HEK293 (cell line): ENCODE results near the gene ACP7.

Experiments
- AEBP2 ChIP-seq: fragments of 450-650 bp; formaldehyde crosslinking; IDR thresholded peaks from 2 replicates; pipeline ENCODE4 v1.5.1; 2016; ENCODE audit warnings: missing biosample characterization, missing genetic modification characterization, borderline replicate concordance
- BCL11B ChIP-seq: fragments of 450-650 bp; formaldehyde crosslinking; IDR thresholded peaks from 2 replicates; pipeline ENCODE4 v1.5.1; 2016; ENCODE audit warnings: low read depth, missing biosample characterization, missing genetic modification characterization
- HOXC10 ChIP-seq: sonication (generic); formaldehyde crosslinking; IDR thresholded peaks from 2 replicates; pipeline ENCODE4 v1.8.1; 2023; ENCODE audit warnings: mild to moderate bottlenecking, missing genetic modification reagents
- KLF10 ChIP-seq: fragments of 450-650 bp; IDR thresholded peaks from 2 replicates; pipeline ENCODE4 v1.5.1; 2018; ENCODE audit warnings: missing biosample characterization, mild to moderate bottlenecking, missing genetic modification characterization
- OSR2 ChIP-seq: fragments of 450-650 bp; formaldehyde crosslinking; IDR thresholded peaks from 2 replicates; pipeline ENCODE4 v1.5.1; 2016; ENCODE audit warnings: missing biosample characterization, missing genetic modification characterization
- PRDM10 ChIP-seq: fragments of 450-650 bp; formaldehyde crosslinking; IDR thresholded peaks from 2 replicates; pipeline ENCODE4 v1.5.1; 2016; ENCODE audit warnings: missing biosample characterization, missing genetic modification characterization
- RBAK ChIP-seq: fragments of 450-650 bp; formaldehyde crosslinking; IDR thresholded peaks from 2 replicates; pipeline ENCODE4 v1.5.1; 2016; ENCODE audit warnings: missing biosample characterization, missing genetic modification characterization
- SP7 ChIP-seq: fragments of 450-650 bp; formaldehyde crosslinking; IDR thresholded peaks from 2 replicates; pipeline ENCODE4 v1.5.1; 2016; ENCODE audit warnings: missing biosample characterization, missing genetic modification characterization
- ZBTB26 ChIP-seq: fragments of 450-650 bp; formaldehyde crosslinking; optimal IDR thresholded peaks from 2 replicates; pipeline ENCODE3; 2016; ENCODE audit warnings: missing biosample characterization, mild to moderate bottlenecking, missing genetic modification characterization
- ZBTB44 ChIP-seq: fragments of 450-650 bp; IDR thresholded peaks from 2 replicates; pipeline ENCODE4 v1.5.1; 2018; ENCODE audit warnings: missing biosample characterization, mild to moderate bottlenecking, missing genetic modification characterization
- ZBTB48 ChIP-seq: fragments of 450-650 bp; formaldehyde crosslinking; IDR thresholded peaks from 2 replicates; pipeline ENCODE4 v1.5.1; 2016; ENCODE audit warnings: missing biosample characterization, missing genetic modification characterization
- ZFP37 ChIP-seq: fragments of 450-650 bp; formaldehyde crosslinking; IDR thresholded peaks from 2 replicates; pipeline ENCODE4 v1.5.1; 2016; ENCODE audit warnings: missing biosample characterization, missing genetic modification characterization
- ZFP41 ChIP-seq: fragments of 450-650 bp; formaldehyde crosslinking; IDR thresholded peaks from 2 replicates; pipeline ENCODE4 v1.5.1; 2016; ENCODE audit warnings: missing biosample characterization, missing genetic modification characterization, borderline replicate concordance
- ZNF138 ChIP-seq: fragments of 450-650 bp; formaldehyde crosslinking; IDR thresholded peaks from 2 replicates; pipeline ENCODE4 v1.5.1; 2016; ENCODE audit warnings: missing biosample characterization, missing genetic modification characterization, borderline replicate concordance
- ZNF16 ChIP-seq: fragments of 450-650 bp; formaldehyde crosslinking; IDR thresholded peaks from 2 replicates; pipeline ENCODE4 v1.5.1; 2016; ENCODE audit warnings: low read depth, missing biosample characterization, missing genetic modification characterization
- ZNF214 ChIP-seq: fragments of 450-650 bp; formaldehyde crosslinking; IDR thresholded peaks from 2 replicates; pipeline ENCODE4 v1.5.1; 2017; ENCODE audit warnings: missing biosample characterization, mild to moderate bottlenecking, missing genetic modification characterization, borderline replicate concordance
- ZNF221 ChIP-seq: fragments of 450-650 bp; formaldehyde crosslinking; IDR thresholded peaks from 2 replicates; pipeline ENCODE4 v1.5.1; 2017; ENCODE audit warnings: missing biosample characterization, missing genetic modification characterization, borderline replicate concordance
- ZNF416 ChIP-seq: fragments of 450-650 bp; formaldehyde crosslinking; IDR thresholded peaks from 2 replicates; pipeline ENCODE4 v1.5.1; 2016; ENCODE audit warnings: missing biosample characterization, missing genetic modification characterization
- ZNF501 ChIP-seq: fragments of 450-650 bp; formaldehyde crosslinking; IDR thresholded peaks from 2 replicates; pipeline ENCODE4 v1.5.1; 2016; ENCODE audit warnings: missing biosample characterization, missing genetic modification characterization
- ZNF518A ChIP-seq: fragments of 450-650 bp; formaldehyde crosslinking; conservative IDR thresholded peaks from 2 replicates; pipeline ENCODE4 v1.5.1; 2016; ENCODE audit warnings: low read depth, missing biosample characterization, missing genetic modification characterization
- ZNF549 ChIP-seq: fragments of 450-650 bp; IDR thresholded peaks from 2 replicates; pipeline ENCODE4 v1.5.1; 2018; ENCODE audit warnings: missing biosample characterization, missing genetic modification characterization, mild to moderate bottlenecking, inconsistent platforms, moderate library complexity
- ZNF560 ChIP-seq: fragments of 450-650 bp; formaldehyde crosslinking; IDR thresholded peaks from 2 replicates; pipeline ENCODE4 v1.5.1; 2017; ENCODE audit warnings: missing biosample characterization, missing genetic modification characterization, borderline replicate concordance
- ZNF596 ChIP-seq: fragments of 450-650 bp; IDR thresholded peaks from 2 replicates; pipeline ENCODE4 v1.5.0; 2018; ENCODE audit warnings: missing biosample characterization, mild to moderate bottlenecking, missing genetic modification characterization, moderate library complexity
- ZNF623 ChIP-seq: fragments of 450-650 bp; formaldehyde crosslinking; IDR thresholded peaks from 2 replicates; pipeline ENCODE4 v1.5.1; 2016; ENCODE audit warnings: missing biosample characterization, missing genetic modification characterization

The ACP7 gene

GRCh38 chr19:39052243-39052746 is 31.9 kb upstream of the ACP7 start (continued):
- no peak for TF ChIP-seq ZNF560
- TF ChIP-seq ZNF221, result no peak
- 0 out of 2 replicates have a peak, but pooled peaks have one; percentile 21 for TF ChIP-seq ZFP37 (tag by site-specific recombination)
- no peak for TF ChIP-seq ZNF138 (tag by site-specific recombination)
- TF ChIP-seq HOXC10, result no peak
- TF ChIP-seq SP7 (tag by site-specific recombination), result no peak
- no peak for TF ChIP-seq AEBP2
- TF ChIP-seq ZFP41, result no peak
- TF ChIP-seq ZNF214 (tag by site-specific recombination), result no peak
- TF ChIP-seq OSR2, result no peak
- 0 out of 2 replicates have a peak, but pooled peaks have one; percentile 12 for TF ChIP-seq ZNF623 (tag by site-specific recombination)
- TF ChIP-seq ZNF596 (tag by site-specific recombination), result no peak
- TF ChIP-seq ZBTB48 (tag by site-specific recombination), result peak; percentile 29; the same call in 1 of the 2 replicates
- TF ChIP-seq RBAK (tag by site-specific recombination), result no peak
- TF ChIP-seq PRDM10 (tag by site-specific recombination), result peak; percentile 36
- no peak for TF ChIP-seq ZNF549
- TF ChIP-seq ZNF501, result 0 out of 2 replicates have a peak, but pooled peaks have one; percentile 31
- TF ChIP-seq BCL11B, result peak; percentile 39; the same call in 1 of the 2 replicates
- no peak for TF ChIP-seq ZNF416 (tag by site-specific recombination)
- TF ChIP-seq ZBTB44 (tag by site-specific recombination), result no peak
- TF ChIP-seq ZNF16 (tag by site-specific recombination), result no peak
- no peak for TF ChIP-seq KLF10 (tag by site-specific recombination)
- TF ChIP-seq ZNF518A (tag by site-specific recombination), result no peak
- TF ChIP-seq ZBTB26, result no peak
